Measurements from ENCODE around the gene KCNB1.
"Not testable (repeated sequence)": the region's sequence is repeated elsewhere in the genome, so short reads cannot be mapped to it uniquely, and the experiment has no call there.

The KCNB1 gene

GRCh38 chr20:49319208-49319809 lies 163.2 kb downstream of the KCNB1 start:
- no peak for DNase-seq (ENCODE audit: low read depth)

- DNase-seq (ENCODE audit: low read depth): no peak
These were observed 163.8 kb downstream of the KCNB1 start for GRCh38 chr20:49318430-49319207.

- DNase-seq (ENCODE audit: low read depth): no peak
These were observed 164.4 kb downstream of the KCNB1 start for GRCh38 chr20:49318091-49318429.

- no peak for DNase-seq (ENCODE audit: low read depth)
These were observed 165.8 kb downstream of the KCNB1 start for GRCh38 chr20:49316704-49317103.

GRCh38 chr20:49315580-49315979 lies 166.9 kb downstream of the KCNB1 start:
- no peak for DNase-seq (ENCODE audit: low read depth)

GRCh38 chr20:49314052-49314451 lies 168.4 kb downstream of the KCNB1 start:
- DNase-seq (ENCODE audit: low read depth): not testable (repeated sequence)

Data from T follicular helper cell (primary cell).